RWPE1 (cell line): ENCODE data around the gene FAM240A.

Experiments
- CTCF ChIA-PET: fragments of 350-600 bp; sonication (Branson Sonifier 250); formaldehyde crosslinking; extraction: SDS; loops from one replicate; lab custom pipeline; 2021; lab: Yijun Ruan, JAX
- POLR2A ChIA-PET: fragments of 400-600 bp; formaldehyde crosslinking; extraction: SDS; loops from one replicate; lab custom pipeline; 2020; ENCODE audit warnings: antibody characterized with exemption; ENCODE audit not compliant: low non-redundant PET; lab: Yijun Ruan, JAX
- DNase-seq: peaks from one replicate; pipeline ENCODE4 v3.0.0; 2012; ENCODE audit warnings: low spot score
- H3K27ac ChIP-seq: fragments of 450-650 bp; 2 replicates; pipeline ENCODE4 v1.5.1; 2017
- TF ChIP-seq, protein P1 (sequence below): fragments of 450-650 bp; conservative IDR thresholded peaks from 2 replicates; pipeline ENCODE4 v1.5.1; 2017; ENCODE audit warnings: low read depth, mild to moderate bottlenecking

The FAM240A gene

DNA sequence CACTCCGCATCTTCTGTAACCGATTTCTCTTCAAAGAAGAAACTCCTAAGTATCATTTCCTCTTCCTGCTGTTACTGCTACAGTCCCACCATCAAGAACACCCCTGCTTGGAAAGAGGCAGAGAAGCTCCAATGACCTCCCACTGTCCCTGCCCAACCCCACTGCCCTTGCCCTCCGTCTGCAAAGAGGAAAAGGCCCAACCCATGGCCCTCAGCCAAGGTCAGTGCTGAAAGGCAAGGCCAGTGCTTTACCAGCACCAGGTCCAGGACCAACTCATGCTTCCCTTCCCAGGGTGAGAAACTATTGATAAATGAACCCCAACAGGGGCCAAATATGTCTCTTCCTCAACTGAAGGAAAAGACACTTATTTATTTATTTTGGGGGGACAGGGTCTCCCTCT lies 22.5 kb downstream of the FAM240A start:
- ChIA-PET POLR2A (no interaction called here), CTCF (no interaction called here)
- H3K27ac ChIP-seq: no peak overlapping the region
- TF ChIP-seq, protein P1, sequence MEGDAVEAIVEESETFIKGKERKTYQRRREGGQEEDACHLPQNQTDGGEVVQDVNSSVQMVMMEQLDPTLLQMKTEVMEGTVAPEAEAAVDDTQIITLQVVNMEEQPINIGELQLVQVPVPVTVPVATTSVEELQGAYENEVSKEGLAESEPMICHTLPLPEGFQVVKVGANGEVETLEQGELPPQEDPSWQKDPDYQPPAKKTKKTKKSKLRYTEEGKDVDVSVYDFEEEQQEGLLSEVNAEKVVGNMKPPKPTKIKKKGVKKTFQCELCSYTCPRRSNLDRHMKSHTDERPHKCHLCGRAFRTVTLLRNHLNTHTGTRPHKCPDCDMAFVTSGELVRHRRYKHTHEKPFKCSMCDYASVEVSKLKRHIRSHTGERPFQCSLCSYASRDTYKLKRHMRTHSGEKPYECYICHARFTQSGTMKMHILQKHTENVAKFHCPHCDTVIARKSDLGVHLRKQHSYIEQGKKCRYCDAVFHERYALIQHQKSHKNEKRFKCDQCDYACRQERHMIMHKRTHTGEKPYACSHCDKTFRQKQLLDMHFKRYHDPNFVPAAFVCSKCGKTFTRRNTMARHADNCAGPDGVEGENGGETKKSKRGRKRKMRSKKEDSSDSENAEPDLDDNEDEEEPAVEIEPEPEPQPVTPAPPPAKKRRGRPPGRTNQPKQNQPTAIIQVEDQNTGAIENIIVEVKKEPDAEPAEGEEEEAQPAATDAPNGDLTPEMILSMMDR: no peak
- no peak for DNase-seq

DNA sequence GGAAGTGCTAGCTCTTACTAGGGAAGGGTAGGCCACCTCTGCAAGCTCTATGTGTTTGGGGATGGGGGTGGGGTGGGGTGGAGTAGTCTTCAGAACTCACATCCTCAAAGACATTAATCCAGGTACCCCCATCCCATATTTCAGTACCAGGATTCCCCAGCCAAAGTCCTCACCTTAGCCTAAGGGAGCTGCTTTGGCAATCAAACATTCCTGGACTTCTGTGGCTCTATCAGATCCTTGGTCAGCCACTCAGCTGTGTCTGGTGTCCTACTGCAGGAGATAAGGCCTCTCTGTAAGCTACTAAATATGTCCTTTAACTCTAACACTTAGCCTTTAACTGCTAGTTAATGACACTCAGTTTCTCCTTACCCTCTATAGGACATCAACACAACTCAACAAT lies 26.9 kb downstream of the FAM240A start:
- no peak for DNase-seq
- ChIA-PET POLR2A (no interaction called here), CTCF (no interaction called here)
- TF ChIP-seq, protein P1: no peak
- H3K27ac ChIP-seq: no peak overlapping the region

DNA sequence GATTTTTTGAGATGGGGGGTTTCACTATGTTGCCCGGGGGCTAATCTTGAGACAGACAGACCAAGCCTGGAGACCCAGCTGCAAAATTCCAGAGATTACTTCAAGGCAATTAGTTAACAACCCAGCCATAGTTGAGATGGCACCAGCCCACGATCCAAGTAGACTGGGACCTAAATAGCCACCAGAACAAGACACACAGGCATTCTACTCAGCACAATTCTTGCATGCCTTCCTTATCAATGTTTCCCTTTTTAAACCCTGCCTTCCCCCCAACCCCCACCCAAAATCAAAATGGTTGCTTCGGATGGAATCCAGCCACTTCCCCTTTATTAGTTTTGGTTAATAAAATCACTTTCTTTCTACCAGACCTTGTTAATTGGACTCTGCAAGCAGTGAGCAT lies 28.6 kb downstream of the FAM240A start:
- ChIA-PET CTCF (no interaction called here), POLR2A (no interaction called here)
- no peak for DNase-seq
- H3K27ac ChIP-seq: no peak overlapping the region
- TF ChIP-seq, protein P1: no peak

DNA sequence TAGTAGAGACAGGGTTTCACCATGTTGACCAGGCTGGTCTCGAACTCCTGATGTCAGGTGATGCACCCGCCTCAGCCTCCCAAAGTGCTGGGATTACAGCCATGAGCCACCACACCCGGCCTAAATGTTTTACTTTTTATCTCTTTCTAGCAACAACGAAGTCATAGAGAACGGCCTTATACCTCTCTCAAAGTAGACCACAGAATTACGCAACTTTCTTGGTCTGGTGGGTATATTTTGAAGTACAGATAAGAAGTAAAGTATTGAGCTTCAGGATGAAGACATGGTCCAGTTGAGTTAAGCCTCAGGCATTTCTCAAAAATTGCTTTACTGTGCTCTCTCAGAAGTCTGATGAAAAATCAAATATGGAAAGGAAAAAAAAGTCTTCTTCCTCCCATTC lies 30.6 kb downstream of the FAM240A start:
- TF ChIP-seq, protein P1: no peak
- no peak overlapping the region for H3K27ac ChIP-seq
- ChIA-PET POLR2A (no interaction called here), CTCF (interaction anchor here (0.7 kb wide), 1 partner anchor 36 kb away, joined by 3 read pairs; no protein-coding TSS in a partner anchor)
- DNase-seq: no peak

DNA sequence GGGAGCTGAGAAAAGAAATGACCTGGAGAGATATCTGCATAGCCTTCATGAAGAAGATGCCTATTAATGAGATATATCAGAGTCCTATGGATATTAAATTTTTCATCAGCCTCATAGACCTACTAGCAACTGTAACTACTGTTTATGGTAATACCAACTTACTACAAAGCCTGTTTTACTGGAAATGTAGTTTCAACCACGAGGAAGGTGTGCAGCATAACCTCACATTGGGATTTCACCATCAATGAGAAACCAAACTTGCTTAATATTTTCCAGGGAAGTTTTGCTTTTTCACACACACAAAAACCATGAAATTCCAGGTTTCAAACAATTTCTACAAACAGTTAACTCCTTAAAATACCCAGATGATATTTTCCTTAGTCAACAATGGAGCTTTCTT lies 31.4 kb downstream of the FAM240A start:
- TF ChIP-seq, protein P1: no peak
- H3K27ac ChIP-seq: no peak overlapping the region
- no peak for DNase-seq
- ChIA-PET CTCF (interaction anchor here (0.7 kb wide), 1 partner anchor 37 kb away, joined by 3 read pairs; no protein-coding TSS in a partner anchor), POLR2A (no interaction called here)

DNA sequence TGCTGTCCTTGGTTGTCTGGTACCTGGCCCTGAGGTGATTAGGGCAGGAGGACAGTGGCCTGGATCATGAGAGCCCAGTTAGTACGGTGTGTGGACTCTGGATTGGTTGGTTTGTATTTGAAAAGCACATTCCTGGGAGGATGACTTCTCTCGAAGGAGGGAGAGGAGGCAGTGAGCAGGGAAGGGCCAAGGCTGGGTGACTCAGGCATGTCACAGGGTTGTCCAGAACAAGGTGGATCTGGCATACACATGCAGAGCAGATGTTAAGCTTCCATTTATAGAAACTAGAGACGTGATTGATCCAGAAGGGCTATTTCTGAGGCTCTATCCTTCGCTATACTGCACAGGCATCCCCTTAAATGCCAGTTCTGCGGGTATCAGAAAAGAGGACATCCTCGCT lies 34.4 kb downstream of the FAM240A start:
- H3K27ac ChIP-seq: no peak overlapping the region
- TF ChIP-seq, protein P1: no peak
- peak; percentile 25 for DNase-seq
- ChIA-PET CTCF (no interaction called here), POLR2A (no interaction called here)
